Mesodermal cell (in vitro differentiated cells): ENCODE measurements around the gene FILIP1.
"Not testable (repeated sequence)": the region's sequence is repeated elsewhere in the genome, so short reads cannot be mapped to it uniquely, and the experiment has no call there.

Experiments used
- H3K27ac ChIP-seq: 2 replicates; pipeline ENCODE4 v1.7.0; 2013; ENCODE audit warnings: mild to moderate bottlenecking, low read depth, low read length, moderate library complexity; ENCODE audit not compliant: severe bottlenecking
- H3K36me3 ChIP-seq: 2 replicates; pipeline ENCODE4 v1.7.1; 2013; ENCODE audit warnings: mild to moderate bottlenecking, low read length, moderate library complexity; ENCODE audit not compliant: control insufficient read depth, insufficient read depth
- H3K4me1 ChIP-seq: one replicate; pipeline ENCODE4 v1.7.1; 2013; ENCODE audit warnings: mild to moderate bottlenecking, low read length; ENCODE audit not compliant: insufficient read depth, control insufficient read depth, poor library complexity, severe bottlenecking
- H3K4me3 ChIP-seq: 2 replicates; pipeline ENCODE4 v1.7.0; 2013; ENCODE audit warnings: low read length, control low read depth, mild to moderate bottlenecking; ENCODE audit not compliant: insufficient read depth, poor library complexity, severe bottlenecking; ENCODE audit errors: extremely low read depth
- H3K9me3 ChIP-seq: 2 replicates; pipeline ENCODE4 v1.7.1; 2013; ENCODE audit warnings: mild to moderate bottlenecking, low read length, moderate library complexity; ENCODE audit not compliant: control insufficient read depth
- WGBS, 2 experiments: methylation state at CpG; one replicate each; pipeline ENCODE4 v1.1.5; 2013; ENCODE audit warnings: missing lambda C conversion rate in 2 of 2; ENCODE audit not compliant: insufficient coverage in 2 of 2; 5-methylcytosine and 5-hydroxymethylcytosine counted together

Gene FILIP1

GRCh38 chr6:75432809-75433208 lies 60.8 kb downstream of the FILIP1 start:
- not testable (repeated sequence) for H3K4me3 ChIP-seq, H3K27ac ChIP-seq, H3K9me3 ChIP-seq, H3K36me3 ChIP-seq
- H3K4me1 ChIP-seq = peaks cover 12% of the 10 kb centered on the region
- WGBS, 2 experiments = no CpG with 5 or more reads among the region's 1 CpG

- Histone ChIP-seq H3K4me3 (no peak overlapping the region), H3K4me1 (peaks cover 6% of the 10 kb centered on the region), H3K36me3 (no peaks in the 10 kb centered on the region), H3K9me3 (no peaks in the 10 kb centered on the region), H3K27ac (peak overlapping the region; percentile 46)
- no CpG with 5 or more reads among the region's 1 CpG for WGBS, 2 experiments
These were observed 62.2 kb downstream of the FILIP1 start for GRCh38 chr6:75431379-75431778.

- peak overlapping the region; percentile 46 for H3K27ac ChIP-seq
- WGBS, 2 experiments = no CpG with 5 or more reads among the region's 4 CpGs
These were observed 62.8 kb downstream of the FILIP1 start for GRCh38 chr6:75430631-75431325.

GRCh38 chr6:75429061-75429703 lies 64.4 kb downstream of the FILIP1 start:
- no peaks in the 10 kb centered on the region for H3K9me3 ChIP-seq
- H3K4me3 ChIP-seq = no peak overlapping the region
- 73 to 83% methylated on average over 1 of the region's 2 CpGs for WGBS, 2 experiments
- H3K4me1 ChIP-seq = peaks cover 6% of the 10 kb centered on the region
- no peak overlapping the region for H3K27ac ChIP-seq
- no peaks in the 10 kb centered on the region for H3K36me3 ChIP-seq

More at GRCh38 chr6:75430631-75431325, 62.8 kb downstream of the FILIP1 start:
- H3K36me3 ChIP-seq = no peaks in the 10 kb centered on the region
- no peak overlapping the region for H3K4me3 ChIP-seq
- peaks cover 6% of the 10 kb centered on the region for H3K4me1 ChIP-seq
- no peaks in the 10 kb centered on the region for H3K9me3 ChIP-seq

- no peaks in the 10 kb centered on the region for H3K36me3 ChIP-seq
- H3K4me3 ChIP-seq = no peak overlapping the region
- WGBS, 2 experiments = 100% methylated on average over 1 of the region's 1 CpG; no CpG with 5 or more reads in 1 of the 2 experiments
- peaks cover 6% of the 10 kb centered on the region for H3K4me1 ChIP-seq
- no peak overlapping the region for H3K27ac ChIP-seq
- no peaks in the 10 kb centered on the region for H3K9me3 ChIP-seq
These were observed 65.4 kb downstream of the FILIP1 start for GRCh38 chr6:75428204-75428603.

GRCh38 chr6:75427329-75427728 lies 66.3 kb downstream of the FILIP1 start:
- Histone ChIP-seq H3K4me3 (no peak overlapping the region), H3K27ac (no peak overlapping the region), H3K36me3 (no peaks in the 10 kb centered on the region), H3K4me1 (peaks cover 6% of the 10 kb centered on the region), H3K9me3 (no peaks in the 10 kb centered on the region)
- 89 to 96% methylated on average over 2 of the region's 2 CpGs for WGBS, 2 experiments

GRCh38 chr6:75424618-75425548 lies 68.7 kb downstream of the FILIP1 start:
- Histone ChIP-seq H3K9me3 (no peaks in the 10 kb centered on the region), H3K4me1 (no peaks in the 10 kb centered on the region), H3K36me3 (no peaks in the 10 kb centered on the region), H3K4me3 (no peak overlapping the region), H3K27ac (no peak overlapping the region)
- WGBS, 2 experiments = 93% methylated on average over 3 of the region's 4 CpGs; no CpG with 5 or more reads in 1 of the 2 experiments

GRCh38 chr6:75423386-75423785 lies 70.2 kb downstream of the FILIP1 start:
- H3K9me3 ChIP-seq = no peaks in the 10 kb centered on the region
- H3K4me1 ChIP-seq = peaks cover 4% of the 10 kb centered on the region
- no peak overlapping the region for H3K4me3 ChIP-seq
- H3K27ac ChIP-seq = no peak overlapping the region
- 82 to 86% methylated on average over 8 of the region's 8 CpGs for WGBS, 2 experiments
- H3K36me3 ChIP-seq = no peaks in the 10 kb centered on the region

GRCh38 chr6:75422024-75422639 lies 71.5 kb downstream of the FILIP1 start:
- Histone ChIP-seq H3K4me3 (no peak overlapping the region), H3K4me1 (peaks cover 7% of the 10 kb centered on the region), H3K27ac (no peak overlapping the region), H3K36me3 (no peaks in the 10 kb centered on the region), H3K9me3 (no peaks in the 10 kb centered on the region)
- 67 to 83% methylated on average over 1 of the region's 1 CpG for WGBS, 2 experiments

GRCh38 chr6:75421316-75422023 lies 72.1 kb downstream of the FILIP1 start:
- Histone ChIP-seq H3K4me3 (no peak overlapping the region), H3K9me3 (no peaks in the 10 kb centered on the region), H3K36me3 (no peaks in the 10 kb centered on the region), H3K4me1 (peaks cover 7% of the 10 kb centered on the region), H3K27ac (no peak overlapping the region)
- WGBS, 2 experiments = 84 to 91% methylated on average over 9 to 10 of the region's 11 CpGs
